GM12878 (cell line): ENCODE results near the gene EHD4. TPM values are rescaled to one million over a fixed set of nuclear protein-coding genes. Genes with fewer than 3 reads are reported as not detected.

Source experiments
- ATAC-seq: fragments of 200-7000 bp; cut with Tn5 transposase; 3 replicates; pipeline ENCODE4 v1.9.1; 2020; ENCODE audit warnings: mild to moderate bottlenecking, moderate library complexity
- BruUV-seq: library from RNA; stranded (reverse); fragments of 400-500 nt; replicated peaks from 2 replicates; lab custom pipeline; 2021; lab: Mats Ljungman, UMichigan
- CTCF ChIA-PET: fragments of 300-600 bp; sonication (Branson Sonifier 250); formaldehyde crosslinking; extraction: SDS; loops from one replicate; lab custom pipeline; 2021; ENCODE audit warnings: inconsistent platforms; lab: Yijun Ruan, JAX
- POLR2A ChIA-PET: fragments of 350-600 bp; formaldehyde crosslinking; extraction: SDS; loops from one replicate; lab custom pipeline; 2021; ENCODE audit warnings: inconsistent platforms; lab: Charles Lee
- RAD21 ChIA-PET: fragments of 300-600 bp; sonication (Branson Sonifier 250); formaldehyde crosslinking; loops from one replicate; lab custom pipeline; 2023; ENCODE audit warnings: antibody characterized with exemption; ENCODE audit not compliant: unreplicated experiment; lab: Charles Lee
- SMC1A ChIA-PET: fragments of 300-600 bp; sonication (Branson Sonifier 250); formaldehyde crosslinking; loops from one replicate; lab custom pipeline; 2023; ENCODE audit not compliant: unreplicated experiment, uncharacterized antibody; lab: Charles Lee
- DNase-seq: peaks from one replicate; pipeline ENCODE4 v3.0.0-alpha.2; 2011; ENCODE audit warnings: low read depth, low spot score
- FAIRE-seq: peaks from 3 replicates; lab custom pipeline; 2011; peaks lifted over from hg19 to GRCh38; lab: Jason Lieb, UNC
- H2AFZ ChIP-seq: 2 replicates; pipeline ENCODE4 v1.6.0; 2011; ENCODE audit warnings: low read depth, low read length, control low read depth; ENCODE audit not compliant: control insufficient read depth
- H3K27ac ChIP-seq: 2 replicates; pipeline ENCODE4 v1.5.1; 2011; ENCODE audit warnings: control low read depth; ENCODE audit not compliant: control insufficient read depth, insufficient read depth
- H3K27me3 ChIP-seq, 2 experiments: replicated peaks in 1 of 2; 2 replicates each; pipeline versions ENCODE4 v1.6.0 to v1.6.1; 2011; ENCODE audit warnings: low read length in 1 of 2; ENCODE audit not compliant: control insufficient read depth in 2 of 2, insufficient read depth in 2 of 2
- H3K36me3 ChIP-seq, 2 experiments: 2 replicates each; pipeline ENCODE4 v1.5.1; 2011; ENCODE audit warnings: low read length in 1 of 2; ENCODE audit not compliant: control insufficient read depth in 2 of 2, insufficient read depth in 2 of 2
- H3K4me1 ChIP-seq: 2 replicates; pipeline ENCODE4 v1.6.1; 2011; ENCODE audit warnings: mild to moderate bottlenecking, low read length, moderate library complexity, mixed read lengths; ENCODE audit not compliant: control insufficient read depth, insufficient read depth
- H3K4me2 ChIP-seq: 2 replicates; pipeline ENCODE4 v1.6.0; 2011; ENCODE audit warnings: control low read depth; ENCODE audit not compliant: control insufficient read depth, insufficient read depth
- H3K4me3 ChIP-seq: fragments of 200-600 bp; sonication (generic); 2 replicates; pipeline ENCODE4 v1.5.1; 2016
- H3K79me2 ChIP-seq: 2 replicates; pipeline ENCODE4 v1.6.0; 2011; ENCODE audit warnings: low read length; ENCODE audit not compliant: control insufficient read depth, insufficient read depth
- H3K9ac ChIP-seq: 2 replicates; pipeline ENCODE4 v1.8.0; 2011; ENCODE audit warnings: low read length, control low read depth, mixed read lengths; ENCODE audit not compliant: control insufficient read depth, insufficient read depth
- H3K9me3 ChIP-seq: replicated peaks from 3 replicates; pipeline ENCODE4 v1.5.1; 2011; ENCODE audit warnings: mild to moderate bottlenecking, low read length; ENCODE audit not compliant: control insufficient read depth, insufficient read depth
- H4K20me1 ChIP-seq: 2 replicates; pipeline ENCODE4 v1.6.0; 2011; ENCODE audit not compliant: control insufficient read depth, insufficient read depth
- BACH1 ChIP-seq: fragments of 450-650 bp; IDR thresholded peaks from 2 replicates; pipeline ENCODE4 v1.6.1; 2017; ENCODE audit warnings: mild to moderate bottlenecking, borderline replicate concordance
- DPF2 ChIP-seq: fragments of 450-650 bp; IDR thresholded peaks from 2 replicates; pipeline ENCODE4 v1.6.1; 2017; ENCODE audit warnings: mild to moderate bottlenecking
- EZH2 ChIP-seq: IDR thresholded peaks from 2 replicates; pipeline ENCODE4 v1.6.1; 2012; ENCODE audit warnings: low read depth, mild to moderate bottlenecking, control low read depth, inconsistent platforms, low read length, borderline replicate concordance; ENCODE audit not compliant: control insufficient read depth
- MEF2B ChIP-seq: fragments of 450-650 bp; IDR thresholded peaks from 2 replicates; pipeline ENCODE4 v1.6.1; 2018; ENCODE audit warnings: mild to moderate bottlenecking, moderate library complexity; ENCODE audit not compliant: partially characterized antibody, poor library complexity, severe bottlenecking
- MYB ChIP-seq: fragments of 150-350 bp; IDR thresholded peaks from 2 replicates; pipeline ENCODE4 v1.6.1; 2014; ENCODE audit warnings: mild to moderate bottlenecking, low read depth, low read length, borderline replicate concordance
- PRDM15 ChIP-seq: fragments of 450-650 bp; formaldehyde crosslinking; IDR thresholded peaks from 2 replicates; pipeline ENCODE4 v1.4.0; 2020; ENCODE audit warnings: mild to moderate bottlenecking, moderate library complexity
- SP1 ChIP-seq: IDR thresholded peaks from one replicate; pipeline ENCODE4 v1.6.1; 2011; ENCODE audit warnings: low read depth, low read length
- ZBED1 ChIP-seq: IDR thresholded peaks from 2 replicates; pipeline ENCODE4 v1.6.1; 2016; ENCODE audit warnings: borderline replicate concordance
- ZBTB33 ChIP-seq: fragments of 450-650 bp; IDR thresholded peaks from 2 replicates; pipeline ENCODE4 v1.6.1; 2017; ENCODE audit warnings: mild to moderate bottlenecking
- ZNF24 ChIP-seq: fragments of 450-650 bp; IDR thresholded peaks from 2 replicates; pipeline ENCODE4 v1.6.1; 2017; ENCODE audit warnings: antibody characterized with exemption, mild to moderate bottlenecking
- ZNF622 ChIP-seq: fragments of 450-650 bp; IDR thresholded peaks from 2 replicates; pipeline ENCODE4 v1.6.1; 2017; ENCODE audit warnings: mild to moderate bottlenecking, inconsistent platforms
- WGBS: methylation state at CpG from one replicate; pipeline ENCODE4 v1.1.6; 2016; ENCODE audit warnings: low lambda C conversion rate; ENCODE audit not compliant: insufficient replicate concordance, insufficient coverage; ENCODE audit errors: missing lambda C conversion rate; 5-methylcytosine and 5-hydroxymethylcytosine counted together
- in situ Hi-C: fragments of 300-500 bp; cut with MboI; formaldehyde crosslinking; loops from 9 replicates; pipeline ENCODE4 v1.14.3; 2018; ENCODE audit warnings: mixed read lengths
- intact Hi-C: fragments of 100-400 bp; cut with micrococcal nuclease; formaldehyde crosslinking; loops from one replicate; pipeline ENCODE4 v1.14.2; 2022; ENCODE audit not compliant: unreplicated experiment
- polyA plus RNA-seq, 11 experiments: library from polyadenylated mRNA; depleted of rRNA in 4 of 11; unstranded in 6 of 11; stranded (reverse) in 5 of 11; fragments of >200 nt; fragmentation: Nextera tagmentation in 4 of 11; fragmentation: Illumina TruSeq in 1 of 11; extraction: Ambion mirVana in 4 of 11; extraction: Trizol in 1 of 11; gene quantifications; 1 replicate in 1 of 11; 2 replicates in 10 of 11; pipeline versions ENCODE4 v1.2.1 to v1.2.3, GENCODE V29; 2011 to 2016; ENCODE audit warnings: inconsistent platforms in 2 of 11, missing spikeins in 2 of 11, low read depth in 1 of 11
- total RNA-seq, 4 experiments: library from RNA; depleted of rRNA in 3 of 4; stranded (reverse); fragments of >200 nt in 3 of 4; fragmentation: Illumina TruSeq in 1 of 4; extraction: Trizol in 1 of 4; gene quantifications; 2 replicates each; pipeline versions ENCODE4 v1.2.1 to v1.2.3, GENCODE V29; 2013 to 2021

Gene EHD4
- total and polyA plus RNA-seq, 10 of the 15 experiments (the other 5 are each of a cell fraction or from before 2014, with no cell fraction given) = 4.2 to 62.9 (median 44.7) TPM

- TF ChIP-seq BACH1 (no peak), DPF2 (0 out of 2 replicates have a peak, but pooled peaks have one; percentile 37)
- no peaks in the 10 kb centered on the region for H3K9me3 ChIP-seq
- H4K20me1 ChIP-seq = no peaks in the 10 kb centered on the region
- FAIRE-seq (no peak), ATAC-seq (no peak), DNase-seq (no peak)
- in situ Hi-C loops = no loop called here
- no peak overlapping the region for H3K27ac ChIP-seq
- no peaks in the 10 kb centered on the region; the same call in 1 of the 2 replicates for H3K79me2 ChIP-seq
- POLR2A ChIA-PET = no interaction called here
- intact Hi-C loops = no loop called here
- no peaks in the 10 kb centered on the region for H3K36me3 ChIP-seq
- WGBS = 70% methylated on average over 6 of the region's 6 CpGs
- no peak overlapping the region for H3K4me2 ChIP-seq
- BruUV-seq = no TSS peak
- peaks cover 0 to 2% of the 10 kb centered on the region in 2 experiments; a peak in 1 of 4 replicates for H3K27me3 ChIP-seq
- CTCF ChIA-PET = interaction anchor here (1.6 to 3.3 kb wide), 2 partner anchors 12 to 73 kb away, joined by 3 to 19 read pairs; no protein-coding TSS in a partner anchor
- SMC1A ChIA-PET = interaction anchor here (1.1 kb wide), 1 partner anchor 41 kb away, joined by 3 read pairs; no protein-coding TSS in a partner anchor
- H3K9ac ChIP-seq = no peak overlapping the region
- H3K4me3 ChIP-seq = no peak overlapping the region
- peaks cover 6% of the 10 kb centered on the region; the same call in 1 of the 2 replicates for H3K4me1 ChIP-seq
- RAD21 ChIA-PET = no interaction called here
- no peak overlapping the region for H2AFZ ChIP-seq
Measured at GRCh38 chr15:41977757-41978383, 5.5 kb upstream of the EHD4 start.

- H4K20me1 ChIP-seq = no peaks in the 10 kb centered on the region
- in situ Hi-C loops (no loop called here), intact Hi-C loops (no loop called here)
- H3K4me2 ChIP-seq = no peak overlapping the region
- ChIA-PET POLR2A (no interaction called here), RAD21 (no interaction called here), CTCF (no interaction called here), SMC1A (no interaction called here)
- peaks cover 6% of the 10 kb centered on the region; the same call in 1 of the 2 replicates for H3K4me1 ChIP-seq
- H3K9ac ChIP-seq = no peak overlapping the region
- peaks cover 0 to 2% of the 10 kb centered on the region in 2 experiments; a peak in 1 of 4 replicates for H3K27me3 ChIP-seq
- DNase-seq = no peak
- 61% methylated on average over 2 of the region's 2 CpGs for WGBS
- ATAC-seq = no peak
- no peak for FAIRE-seq
- H3K79me2 ChIP-seq = peaks cover 20% of the 10 kb centered on the region
- no peak overlapping the region for H3K4me3 ChIP-seq
- H2AFZ ChIP-seq = no peak overlapping the region
- no peaks in the 10 kb centered on the region for H3K9me3 ChIP-seq
- BruUV-seq = no TSS peak
- H3K36me3 ChIP-seq = no peaks in the 10 kb centered on the region
- no peak overlapping the region for H3K27ac ChIP-seq
- TF ChIP-seq ZBTB33 = no peak
- no peak for TF ChIP-seq ZNF24
- no peak for TF ChIP-seq MEF2B
- TF ChIP-seq SP1 = no peak
- no peak for TF ChIP-seq ZBED1
- TF ChIP-seq ZNF622 = no peak
- no peak for TF ChIP-seq PRDM15
- TF ChIP-seq EZH2 = no peak
- no peak for TF ChIP-seq MYB
Measured at GRCh38 chr15:41975669-41976068, 3.3 kb upstream of the EHD4 start.
